ENCODE results near the gene PRSS16.
"Not testable (repeated sequence)": the region's sequence is repeated elsewhere in the genome, so short reads cannot be mapped to it uniquely, and the experiment has no call there.

- not testable (repeated sequence) for TF ChIP-seq POLR2A, CTCF (IDR thresholded peaks at IDR 0.05)
Observed at GRCh38 chr6:27267003-27267402, 19.5 kb downstream of the PRSS16 start.

All from lower leg skin (tissue), 3 donors.